Hepatocyte (in vitro differentiated cells): ENCODE results near the gene PLD1.

Experiments used
- EZH2 ChIP-seq: fragments of 200-600 bp; sonication (generic); IDR thresholded peaks from 2 replicates; pipeline ENCODE4 v1.6.1; 2016; ENCODE audit warnings: antibody characterized with exemption, mild to moderate bottlenecking, borderline replicate concordance
- TF ChIP-seq, protein P1 (sequence below): fragments of 200-600 bp; sonication (generic); IDR thresholded peaks from 2 replicates; pipeline ENCODE4 v1.5.1; 2016; ENCODE audit warnings: antibody characterized with exemption, mild to moderate bottlenecking; ENCODE audit not compliant: poor library complexity

DNA sequence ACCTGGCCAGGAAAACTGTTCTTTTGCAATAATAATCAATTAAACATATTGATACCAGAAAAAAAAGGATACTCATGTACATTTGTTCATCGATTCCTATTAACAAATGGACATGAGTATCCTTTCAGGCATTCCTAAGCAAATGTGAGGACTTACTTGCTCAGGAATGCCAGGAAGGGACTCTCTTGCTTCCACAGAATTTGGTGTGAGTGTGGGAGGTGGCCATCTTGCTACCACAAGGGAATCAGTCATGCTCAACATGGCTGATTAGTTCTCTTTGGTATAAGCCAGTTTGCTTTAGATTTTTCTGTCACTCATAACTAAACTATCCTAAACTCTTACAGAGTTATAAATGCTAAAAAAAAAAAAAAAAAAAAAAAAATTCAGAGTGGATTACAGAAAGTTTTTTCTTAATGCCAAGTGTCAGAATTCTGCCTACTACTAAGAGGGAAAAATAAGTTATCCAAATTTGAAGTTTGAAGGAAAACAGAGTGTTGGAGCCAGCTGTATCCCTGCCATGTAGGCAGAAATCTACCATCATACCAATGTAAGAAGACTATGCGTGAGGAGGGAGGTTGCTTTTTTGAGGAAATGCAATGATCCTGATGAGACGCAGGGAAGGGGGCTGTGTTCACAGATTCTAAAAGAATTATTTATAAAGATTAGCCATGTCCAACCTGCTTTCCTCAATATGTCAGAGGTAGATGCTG is 98.7 kb downstream of the PLD1 start:
- TF ChIP-seq, protein P1, sequence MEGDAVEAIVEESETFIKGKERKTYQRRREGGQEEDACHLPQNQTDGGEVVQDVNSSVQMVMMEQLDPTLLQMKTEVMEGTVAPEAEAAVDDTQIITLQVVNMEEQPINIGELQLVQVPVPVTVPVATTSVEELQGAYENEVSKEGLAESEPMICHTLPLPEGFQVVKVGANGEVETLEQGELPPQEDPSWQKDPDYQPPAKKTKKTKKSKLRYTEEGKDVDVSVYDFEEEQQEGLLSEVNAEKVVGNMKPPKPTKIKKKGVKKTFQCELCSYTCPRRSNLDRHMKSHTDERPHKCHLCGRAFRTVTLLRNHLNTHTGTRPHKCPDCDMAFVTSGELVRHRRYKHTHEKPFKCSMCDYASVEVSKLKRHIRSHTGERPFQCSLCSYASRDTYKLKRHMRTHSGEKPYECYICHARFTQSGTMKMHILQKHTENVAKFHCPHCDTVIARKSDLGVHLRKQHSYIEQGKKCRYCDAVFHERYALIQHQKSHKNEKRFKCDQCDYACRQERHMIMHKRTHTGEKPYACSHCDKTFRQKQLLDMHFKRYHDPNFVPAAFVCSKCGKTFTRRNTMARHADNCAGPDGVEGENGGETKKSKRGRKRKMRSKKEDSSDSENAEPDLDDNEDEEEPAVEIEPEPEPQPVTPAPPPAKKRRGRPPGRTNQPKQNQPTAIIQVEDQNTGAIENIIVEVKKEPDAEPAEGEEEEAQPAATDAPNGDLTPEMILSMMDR = no peak
- TF ChIP-seq EZH2 = no peak
